GM11168 (cell line): ENCODE measurements around the gene CEACAM21.

Experiments used
- in situ Hi-C: fragments of 300-500 bp; cut with MboI; formaldehyde crosslinking; loops from one replicate; pipeline ENCODE4 v1.12.0; 2022; ENCODE audit warnings: low sequenced_read_pairs; ENCODE audit not compliant: unreplicated experiment

Gene CEACAM21

DNA sequence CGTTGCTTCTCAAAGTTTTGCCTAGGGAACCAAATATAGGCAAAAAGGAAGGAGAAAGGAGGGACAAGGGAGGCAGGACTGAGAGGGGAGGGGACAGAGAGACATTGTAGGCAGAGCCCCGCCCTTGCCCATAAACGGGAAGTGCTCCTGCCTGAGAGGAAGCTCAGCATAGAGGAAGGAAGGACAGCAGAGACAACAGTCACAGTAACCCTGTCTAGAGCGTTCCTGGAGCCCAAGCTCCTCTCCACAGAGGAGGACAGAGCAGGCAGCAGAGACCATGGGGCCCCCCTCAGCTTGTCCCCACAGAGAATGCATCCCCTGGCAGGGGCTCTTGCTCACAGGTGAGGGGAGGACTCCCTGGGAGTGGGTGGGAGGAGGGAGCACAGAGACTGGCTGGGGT lies at the start of gene CEACAM21:
CEACAM21 (plus strand) TSS at position 169 of the 400 bp plus-strand sequence; CDS start at position 278, 109 bp downstream.
- in situ Hi-C loops: loop anchor here (10.0 kb wide), 1 partner anchor 131 kb away; the partner anchor contains the start of gene ERICH4

DNA sequence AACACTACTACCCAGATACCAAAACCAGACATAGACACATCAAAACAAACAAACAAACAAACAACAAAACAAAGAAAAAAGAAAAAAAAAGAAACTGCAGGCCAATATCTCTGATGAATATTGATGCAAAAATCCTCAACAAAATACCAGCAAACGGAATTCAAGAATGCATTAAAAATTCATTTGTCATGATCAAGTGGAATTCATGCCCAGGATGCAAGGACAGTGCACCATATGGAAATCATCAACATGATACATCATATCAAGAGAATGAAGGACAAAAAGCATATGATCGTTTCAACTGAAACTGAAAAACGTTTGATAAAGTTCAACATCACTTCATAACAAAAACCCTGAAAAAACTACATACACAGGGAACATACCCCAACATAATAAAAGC lies 48.9 kb upstream of the CEACAM21 start:
- in situ Hi-C loops: no loop called here

DNA sequence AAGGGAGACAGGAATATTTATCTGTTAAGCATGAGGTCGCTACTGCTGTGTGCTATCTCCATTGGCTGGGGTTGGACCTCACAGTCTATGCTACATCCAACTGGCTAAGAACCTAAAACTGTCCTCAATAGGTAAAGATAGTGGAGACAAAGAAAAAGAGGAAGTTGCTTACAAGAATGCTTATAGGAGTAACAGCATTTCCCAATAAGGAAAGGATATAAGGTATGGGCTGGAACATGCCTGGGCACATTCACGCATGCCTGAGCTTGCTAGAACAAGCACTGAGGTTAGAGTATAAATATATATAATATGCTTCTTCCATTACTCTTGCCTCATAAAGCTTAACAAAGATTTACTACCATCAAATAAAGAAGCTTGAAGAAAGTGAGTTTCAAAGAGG lies 47.9 kb upstream of the CEACAM21 start:
- in situ Hi-C loops: no loop called here

DNA sequence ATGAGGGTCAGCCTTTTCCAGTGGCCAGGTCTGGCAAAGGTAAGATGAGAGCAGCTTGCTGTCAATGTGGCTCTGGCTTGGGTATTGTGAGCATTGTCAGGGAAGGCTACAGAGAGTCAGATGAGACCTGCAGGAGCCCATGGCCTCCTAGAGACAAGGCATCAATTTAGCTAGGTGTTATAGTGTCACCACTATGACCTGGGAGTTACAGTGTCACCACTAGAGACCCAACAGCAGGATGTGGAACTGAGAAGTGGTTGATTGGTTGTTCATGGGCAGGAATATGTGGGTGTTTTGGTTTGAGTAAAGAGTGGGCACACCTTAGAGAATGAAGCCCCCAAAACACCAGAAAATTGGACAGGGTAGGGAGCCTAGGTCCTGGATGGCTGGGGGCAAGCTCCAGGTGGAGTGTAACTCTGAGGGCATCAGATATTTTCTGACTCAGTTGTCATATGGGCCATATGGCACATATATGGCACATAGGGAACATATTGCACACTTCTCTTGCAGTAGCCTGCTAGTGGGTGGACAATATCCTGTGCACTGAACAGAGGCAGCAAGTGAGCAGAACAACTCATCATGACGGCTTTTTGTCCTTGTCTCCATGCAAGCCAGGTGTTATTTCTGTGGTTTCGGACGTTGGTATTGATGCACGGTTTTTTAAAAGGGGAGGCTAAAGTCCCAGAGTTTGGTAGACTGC lies 46.3 kb upstream of the CEACAM21 start:
- in situ Hi-C loops: no loop called here

DNA sequence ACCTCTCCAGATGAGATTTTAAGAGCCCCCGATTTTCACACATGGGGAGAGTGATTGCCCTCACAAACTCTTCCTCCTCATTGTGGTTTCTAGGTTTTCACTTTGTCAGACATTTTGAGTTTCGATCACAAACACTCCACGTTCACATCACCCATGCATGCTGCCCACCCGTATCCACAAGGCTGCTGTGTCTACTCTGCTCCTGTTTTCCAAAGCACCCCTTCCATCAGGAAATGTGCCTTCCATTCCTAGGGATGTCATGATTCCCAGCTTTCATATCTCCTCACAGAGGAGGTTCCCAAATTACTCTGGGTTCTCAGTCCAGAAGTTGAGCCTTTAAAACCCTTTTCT lies 45.8 kb upstream of the CEACAM21 start:
- in situ Hi-C loops: no loop called here

DNA sequence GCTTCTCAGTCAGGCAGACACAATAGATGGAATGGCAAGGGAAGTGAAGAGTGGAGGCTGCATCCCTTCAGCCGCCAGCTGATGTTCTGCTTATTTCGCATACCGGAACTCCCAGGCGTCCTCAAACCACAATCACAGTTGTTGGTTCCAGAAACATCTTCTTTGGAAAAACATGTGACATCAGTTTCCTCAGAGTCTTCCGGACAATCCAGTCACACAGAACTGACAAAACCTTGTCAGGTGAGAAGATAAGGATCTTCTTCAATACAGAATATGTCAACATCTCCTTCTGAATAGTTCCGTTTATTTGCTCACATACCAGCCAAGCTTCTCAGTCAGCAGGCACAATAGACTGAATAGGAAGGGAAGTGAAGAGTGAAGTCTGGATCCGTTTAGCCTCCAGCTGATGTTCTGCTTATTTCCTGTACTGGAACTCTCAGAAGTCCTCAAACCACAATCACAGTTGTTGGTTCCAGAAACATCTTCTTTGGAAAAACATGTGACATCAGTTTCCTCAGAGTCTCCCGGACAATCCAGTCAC lies 45.1 kb upstream of the CEACAM21 start:
- in situ Hi-C loops: no loop called here

DNA sequence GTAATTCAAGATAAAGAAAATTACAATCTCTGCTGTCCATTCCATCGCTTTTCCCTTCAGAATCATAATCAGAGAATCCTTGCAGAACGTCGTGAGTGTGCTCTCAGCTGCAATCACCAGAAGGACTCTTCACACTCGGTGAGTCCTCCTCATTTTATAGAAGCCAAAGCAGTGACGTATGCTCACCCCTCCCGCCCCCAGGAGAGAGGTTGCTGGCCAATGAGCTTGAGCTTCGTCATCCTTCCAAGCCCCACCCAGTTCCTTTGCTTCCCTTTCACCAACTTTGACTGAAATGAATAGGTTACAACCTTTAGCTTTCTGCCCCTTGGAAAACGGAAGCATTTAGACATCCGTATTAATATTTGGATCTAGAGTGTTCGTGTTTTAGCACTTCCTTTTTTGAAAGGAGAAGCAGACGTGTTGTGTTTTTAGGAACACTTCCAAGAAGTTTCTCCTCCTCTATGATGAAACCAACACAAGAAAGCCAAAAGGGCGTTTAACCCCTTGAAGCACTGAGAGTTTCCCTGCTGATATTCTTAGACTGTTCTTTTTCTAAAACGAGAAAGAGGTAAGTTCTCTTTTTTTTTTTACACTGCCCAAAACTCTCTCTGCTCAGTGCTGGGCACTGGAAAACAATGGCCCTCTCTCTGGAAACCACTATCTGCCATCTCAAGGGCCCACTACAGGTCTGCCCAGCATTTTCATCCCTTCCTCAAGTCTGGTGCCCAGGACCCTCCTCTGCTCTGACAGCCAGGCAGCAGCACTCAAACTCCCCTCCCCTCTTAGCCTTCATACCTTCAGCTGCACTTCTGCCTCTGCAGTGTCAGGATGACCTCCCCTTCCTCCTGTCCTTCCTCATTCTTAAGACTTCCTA lies 44.3 kb upstream of the CEACAM21 start:
- in situ Hi-C loops: no loop called here

DNA sequence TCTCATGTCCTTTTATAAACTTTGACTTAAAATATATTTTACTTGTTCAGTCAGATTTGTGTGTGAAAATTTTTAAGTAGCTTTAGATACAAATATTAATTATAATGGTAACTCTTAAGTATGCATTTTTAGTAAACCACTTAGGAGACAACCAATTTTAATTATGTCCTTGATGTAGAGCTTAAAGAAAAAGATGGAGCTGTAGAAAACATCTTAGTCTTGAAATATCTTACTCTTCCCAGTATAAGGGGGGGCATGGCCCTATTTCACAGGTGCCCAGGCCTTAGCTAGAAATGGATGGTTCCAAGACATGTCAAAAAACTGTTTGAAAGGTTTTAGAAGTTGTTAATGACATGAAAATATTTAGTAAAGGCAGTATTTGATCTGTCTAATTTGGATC lies 43.4 kb upstream of the CEACAM21 start:
- in situ Hi-C loops: no loop called here

DNA sequence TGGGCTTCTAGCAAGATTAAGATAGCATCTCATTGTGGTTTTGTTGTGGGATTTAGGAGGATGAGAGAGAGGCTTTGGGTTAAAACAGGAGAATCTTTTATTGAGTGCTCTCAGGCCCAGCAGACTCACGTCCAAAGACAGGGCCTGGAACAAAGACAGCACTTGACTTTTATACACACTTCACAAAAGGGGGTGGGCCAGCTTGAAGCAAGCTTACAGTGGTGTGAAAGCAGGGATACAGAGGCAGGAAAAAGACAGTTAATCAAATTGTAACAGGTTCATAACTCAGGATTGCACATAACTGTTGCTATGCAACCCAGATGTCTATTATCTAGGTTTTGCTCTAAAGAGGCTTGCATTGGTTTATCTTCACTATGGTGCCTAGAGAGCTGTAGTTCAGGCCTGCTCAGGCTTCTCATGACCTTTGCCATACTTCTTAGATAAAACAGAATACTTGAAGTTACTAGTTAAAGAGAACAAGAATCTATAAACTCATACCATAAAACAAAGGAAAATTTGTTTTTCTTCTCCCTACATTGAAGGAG lies 42.2 kb upstream of the CEACAM21 start:
- in situ Hi-C loops: no loop called here

DNA sequence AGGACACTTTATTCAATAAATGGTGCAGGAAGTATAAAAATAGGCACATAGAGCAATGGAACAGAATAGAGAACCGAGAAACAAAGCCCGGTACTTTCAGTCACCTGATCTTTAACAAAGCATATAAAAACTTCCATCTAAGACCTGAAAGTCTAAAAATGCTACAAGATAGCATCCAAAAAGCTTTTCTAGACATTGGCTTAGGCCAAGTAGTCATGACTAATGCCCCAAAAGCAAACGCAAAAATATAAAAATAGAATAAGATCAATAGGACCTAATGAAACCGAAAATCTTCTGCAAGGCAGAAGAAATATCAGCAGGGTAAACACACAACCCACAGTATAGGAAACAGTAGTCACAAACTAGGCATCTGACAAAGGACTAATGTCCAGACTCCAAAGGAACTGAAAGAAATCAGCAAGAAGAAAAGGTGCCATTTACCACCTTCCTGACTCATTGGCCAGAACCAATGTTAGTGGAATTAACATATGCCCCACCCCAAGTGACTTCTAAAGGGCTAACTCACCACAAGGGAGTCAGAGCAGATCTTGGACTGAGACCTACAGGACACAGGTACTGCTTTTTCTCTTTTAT lies 40.8 kb upstream of the CEACAM21 start:
- in situ Hi-C loops: loop anchor here (5.0 kb wide), 1 partner anchor 93 kb away; the partner anchor contains the start of gene ERICH4

DNA sequence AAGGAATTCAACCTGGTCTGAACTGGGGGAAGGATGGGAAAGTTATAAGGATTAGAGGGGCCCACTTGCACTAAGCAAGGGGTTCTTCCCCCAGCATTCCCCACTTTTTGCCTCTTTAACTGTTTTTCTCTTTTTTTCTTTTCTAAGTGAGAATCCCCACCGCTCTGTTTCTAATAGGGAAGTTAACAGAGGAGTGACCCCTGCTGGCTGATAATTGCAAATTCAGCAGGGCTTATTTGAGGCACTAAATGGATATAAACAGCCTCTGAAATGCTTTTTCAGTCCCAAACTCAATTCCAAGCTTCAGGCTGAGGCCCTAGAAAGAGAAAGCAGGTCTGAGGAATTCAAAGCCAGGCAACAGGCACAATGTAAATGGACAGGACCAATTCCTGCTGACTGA lies 38.2 kb upstream of the CEACAM21 start:
- in situ Hi-C loops: loop anchor here (5.0 kb wide), 1 partner anchor 95 kb away; the partner anchor contains the start of gene ERICH4

DNA sequence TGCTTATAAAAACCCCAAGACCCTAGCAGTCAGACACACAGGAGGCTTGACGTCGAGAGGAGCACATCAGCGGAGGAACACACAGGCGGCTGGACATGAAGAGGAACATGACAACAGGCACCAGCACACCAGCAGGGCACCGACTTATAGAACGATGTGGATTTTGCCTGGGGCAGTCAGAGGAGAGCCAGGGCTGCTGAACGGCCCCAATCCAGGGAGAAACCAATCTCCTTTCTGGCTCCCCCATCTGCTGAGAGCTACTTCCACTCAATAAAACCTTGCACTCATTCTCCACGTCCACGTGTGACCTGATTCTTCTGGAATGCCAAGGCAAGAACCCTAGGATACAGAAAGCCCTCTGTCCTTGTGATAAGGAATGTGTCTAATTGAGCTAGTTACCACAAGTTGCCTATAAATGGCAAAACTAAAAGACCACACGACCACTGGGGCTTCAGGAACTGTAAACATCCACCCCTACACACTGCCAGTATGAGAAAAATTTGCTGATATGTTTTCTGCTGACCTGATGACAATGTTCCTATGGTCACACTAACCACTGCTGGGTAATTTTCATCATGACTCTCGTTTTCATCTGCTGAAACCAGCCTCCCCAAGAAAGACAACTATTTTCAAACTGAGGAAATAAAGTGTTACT lies 35.8 kb upstream of the CEACAM21 start:
- in situ Hi-C loops: no loop called here

DNA sequence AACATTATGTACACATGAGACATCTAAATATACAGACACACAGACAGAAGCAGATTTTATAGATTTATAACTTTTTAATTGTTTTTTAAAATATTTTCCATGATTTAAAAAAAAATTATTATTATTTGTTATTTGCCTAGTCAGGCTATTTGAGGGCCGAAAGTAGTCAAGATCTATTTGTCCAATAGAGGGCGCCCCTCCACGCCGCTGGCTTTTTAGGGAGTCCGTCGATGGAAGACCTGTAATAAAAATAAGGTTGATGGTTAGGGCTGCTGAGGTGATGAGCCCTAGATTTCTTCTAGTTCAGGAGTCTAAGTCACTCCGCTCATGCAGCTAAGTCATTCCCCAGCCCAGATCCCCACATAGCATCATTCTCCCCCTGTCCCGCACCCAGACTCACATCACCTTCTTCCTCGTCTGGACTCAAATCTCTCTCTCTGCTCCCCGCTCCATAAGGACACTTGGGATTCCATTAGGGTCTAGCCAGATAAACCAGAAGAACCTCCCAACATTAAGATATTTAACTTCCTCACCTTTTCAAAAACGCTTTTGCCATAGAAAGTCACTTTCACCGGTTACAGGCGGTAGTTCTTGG lies 33.9 kb upstream of the CEACAM21 start:
- in situ Hi-C loops: no loop called here

DNA sequence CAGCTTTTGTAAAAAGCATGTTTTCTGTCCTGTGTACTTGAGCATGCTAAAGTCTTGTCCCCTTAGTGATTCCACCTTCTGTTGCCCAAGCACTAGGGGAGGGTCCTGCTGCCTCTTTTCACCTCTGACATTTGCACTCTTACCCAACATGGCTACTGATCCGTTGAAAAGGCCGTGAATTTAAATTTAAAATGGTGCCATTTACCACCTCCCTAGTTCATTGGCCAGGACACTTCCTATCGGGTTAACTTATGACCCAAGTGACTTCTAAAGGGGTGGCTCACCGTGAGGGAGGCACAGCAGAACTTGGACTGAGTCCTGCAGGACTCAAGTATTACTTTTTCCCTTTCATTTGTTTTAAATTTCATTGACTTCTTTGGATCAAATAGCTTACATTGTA lies 33.3 kb upstream of the CEACAM21 start:
- in situ Hi-C loops: no loop called here

DNA sequence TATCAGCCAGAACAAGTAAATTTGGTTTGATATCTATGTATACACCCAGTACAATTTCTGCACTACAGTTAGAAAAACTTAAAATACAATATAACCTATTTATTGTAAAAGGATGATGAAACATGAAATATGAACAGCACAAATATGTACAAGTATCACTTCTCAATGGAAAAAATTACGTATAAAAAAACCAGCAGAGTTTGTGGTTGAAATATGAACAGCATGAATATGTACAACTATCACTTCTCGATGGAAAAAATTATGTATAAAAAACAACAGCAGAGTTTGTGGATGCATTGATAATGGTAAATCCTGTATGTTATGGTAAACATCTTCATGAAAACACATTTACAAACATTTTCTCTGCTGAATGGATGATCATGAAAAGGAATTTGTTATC lies 32.4 kb upstream of the CEACAM21 start:
- in situ Hi-C loops: no loop called here

DNA sequence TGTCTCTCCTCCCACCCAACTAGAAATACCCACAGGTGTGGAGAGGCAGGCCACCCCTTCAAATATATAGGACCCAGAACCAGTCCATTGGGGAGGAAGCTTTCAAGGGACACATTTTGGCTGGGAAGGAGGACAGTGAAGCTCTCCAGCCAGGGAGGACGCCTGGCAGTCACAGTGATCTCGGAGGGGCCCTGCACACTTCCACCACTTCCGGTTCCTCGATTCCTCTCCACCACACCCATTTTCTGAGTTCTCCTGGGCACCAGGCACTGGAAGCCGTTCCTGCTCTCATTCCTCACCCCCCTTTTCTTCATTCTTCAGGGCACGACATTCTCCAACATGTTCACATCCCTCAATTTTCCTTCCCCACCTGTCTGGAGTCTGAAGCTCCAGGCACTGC lies 30.4 kb upstream of the CEACAM21 start:
- in situ Hi-C loops: no loop called here

DNA sequence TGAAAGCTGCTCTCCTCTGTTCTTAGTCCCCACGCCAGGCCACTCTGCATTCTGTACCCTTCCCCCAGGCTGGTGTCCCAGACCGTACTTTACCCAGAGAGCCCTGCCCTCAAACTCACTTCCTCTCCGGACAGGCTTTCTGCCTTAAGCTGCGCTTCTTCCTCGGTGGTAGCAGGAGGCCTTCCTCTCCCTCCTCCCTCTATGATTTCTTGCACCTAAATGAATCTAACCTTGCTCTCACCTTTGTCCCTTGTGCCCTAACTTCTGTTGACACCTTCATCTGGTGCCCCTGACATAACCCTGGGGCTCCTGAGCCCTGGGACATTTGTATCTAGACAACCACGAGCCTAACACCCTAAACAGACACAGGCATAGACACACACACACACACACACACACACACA lies 29.6 kb upstream of the CEACAM21 start:
- in situ Hi-C loops: no loop called here

DNA sequence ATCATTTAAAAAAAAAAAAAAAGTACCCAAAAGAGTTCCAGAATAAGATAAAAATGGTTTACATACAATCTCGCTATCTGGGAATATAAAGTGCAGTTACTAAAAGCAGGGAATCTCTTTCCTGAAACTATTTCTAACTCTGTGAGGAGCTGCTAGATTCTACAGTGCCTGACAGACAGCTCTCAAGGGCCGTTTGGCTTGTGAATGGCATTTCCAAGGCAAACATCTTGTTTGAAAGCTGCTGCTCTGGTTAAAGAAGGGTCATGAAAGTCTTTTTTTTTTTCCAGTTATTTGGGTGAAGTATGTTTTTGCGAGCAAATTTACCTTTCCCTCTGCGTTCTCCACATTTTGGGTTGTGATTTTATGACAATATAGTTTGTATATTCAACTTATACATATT lies 29.0 kb upstream of the CEACAM21 start:
- in situ Hi-C loops: no loop called here

DNA sequence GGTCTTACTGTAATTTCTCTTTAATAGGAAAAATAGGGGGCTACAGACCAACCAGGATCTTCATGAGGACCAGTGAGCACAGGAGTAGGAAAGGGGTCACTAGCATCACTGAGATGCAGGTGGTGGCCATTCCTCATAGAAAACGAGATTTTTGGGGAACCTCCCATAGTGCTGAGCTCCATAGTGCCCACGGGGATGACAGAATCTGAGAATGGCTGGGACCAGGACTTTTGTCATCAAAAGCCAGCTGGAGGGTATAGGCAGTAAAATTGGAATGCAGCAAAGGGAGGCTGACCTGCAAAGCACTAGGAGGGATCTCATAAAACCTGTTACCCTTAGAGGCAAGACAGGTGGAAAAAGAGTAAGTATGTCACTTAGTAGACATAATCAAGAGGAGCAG lies 28.4 kb upstream of the CEACAM21 start:
- in situ Hi-C loops: no loop called here

DNA sequence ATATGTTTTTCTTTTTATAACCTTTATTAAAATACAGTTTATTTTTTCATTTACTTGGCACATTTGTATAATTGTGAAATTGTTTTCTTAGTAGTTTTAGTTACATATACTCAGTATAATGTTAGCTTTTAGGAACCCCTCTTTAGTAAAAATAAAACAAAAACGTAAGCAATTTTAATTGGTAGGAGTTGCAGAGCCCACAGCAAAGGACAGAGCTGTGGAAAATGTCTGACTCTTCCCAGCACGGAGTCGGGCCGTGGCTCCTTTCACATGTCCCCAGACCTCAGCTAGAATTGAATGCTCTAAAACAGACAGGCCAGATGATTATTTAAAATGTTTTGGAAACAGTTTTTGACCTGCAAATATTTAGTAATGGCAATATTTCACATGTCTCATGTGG lies 27.9 kb upstream of the CEACAM21 start:
- in situ Hi-C loops: no loop called here
